OCI-LY7 (cell line): ENCODE measurements around the gene B3GAT1.

ENCODE experiments used
- EZH2phosphoT487 ChIP-seq: fragments of 200-600 bp; sonication (generic); IDR thresholded peaks from 2 replicates; pipeline ENCODE4 v1.6.1; 2018; ENCODE audit warnings: low read depth, borderline replicate concordance, mild to moderate bottlenecking, mixed run types, antibody characterized with exemption, low read length, moderate library complexity, mixed read lengths
- TF ChIP-seq, protein P1 (sequence below): fragments of 200-600 bp; sonication (generic); conservative IDR thresholded peaks from 2 replicates; pipeline ENCODE4 v1.5.1; 2014; ENCODE audit warnings: mild to moderate bottlenecking, antibody characterized with exemption, low read length, moderate library complexity, mixed read lengths

- TF ChIP-seq, protein P1, sequence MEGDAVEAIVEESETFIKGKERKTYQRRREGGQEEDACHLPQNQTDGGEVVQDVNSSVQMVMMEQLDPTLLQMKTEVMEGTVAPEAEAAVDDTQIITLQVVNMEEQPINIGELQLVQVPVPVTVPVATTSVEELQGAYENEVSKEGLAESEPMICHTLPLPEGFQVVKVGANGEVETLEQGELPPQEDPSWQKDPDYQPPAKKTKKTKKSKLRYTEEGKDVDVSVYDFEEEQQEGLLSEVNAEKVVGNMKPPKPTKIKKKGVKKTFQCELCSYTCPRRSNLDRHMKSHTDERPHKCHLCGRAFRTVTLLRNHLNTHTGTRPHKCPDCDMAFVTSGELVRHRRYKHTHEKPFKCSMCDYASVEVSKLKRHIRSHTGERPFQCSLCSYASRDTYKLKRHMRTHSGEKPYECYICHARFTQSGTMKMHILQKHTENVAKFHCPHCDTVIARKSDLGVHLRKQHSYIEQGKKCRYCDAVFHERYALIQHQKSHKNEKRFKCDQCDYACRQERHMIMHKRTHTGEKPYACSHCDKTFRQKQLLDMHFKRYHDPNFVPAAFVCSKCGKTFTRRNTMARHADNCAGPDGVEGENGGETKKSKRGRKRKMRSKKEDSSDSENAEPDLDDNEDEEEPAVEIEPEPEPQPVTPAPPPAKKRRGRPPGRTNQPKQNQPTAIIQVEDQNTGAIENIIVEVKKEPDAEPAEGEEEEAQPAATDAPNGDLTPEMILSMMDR = no peak
- no peak for TF ChIP-seq EZH2phosphoT487
Observed at GRCh38 chr11:134389464-134390180, 22.4 kb downstream of the B3GAT1 start.
